MM.1S (cell line): Measurements from ENCODE around the gene WDSUB1.

Experiments
- DNase-seq: peaks from one replicate; pipeline ENCODE4 v3.0.0-alpha.2; 2015
- H2AFZ ChIP-seq: fragments of 300-600 bp; sonication (generic); 2 replicates; pipeline ENCODE4 v1.6.0; 2016; ENCODE audit warnings: antibody characterized with exemption, low read length
- H3F3A ChIP-seq: fragments of 300-600 bp; sonication (generic); 2 replicates; pipeline ENCODE4 v1.6.1; 2016; ENCODE audit warnings: mild to moderate bottlenecking, antibody characterized with exemption, low read length, moderate library complexity, mixed read lengths; ENCODE audit not compliant: insufficient read depth
- H3K27ac ChIP-seq: fragments of 300-600 bp; sonication (generic); 2 replicates; pipeline ENCODE4 v1.5.1; 2016; ENCODE audit warnings: mild to moderate bottlenecking, low read length
- H3K27me3 ChIP-seq: fragments of 300-600 bp; sonication (generic); replicated peaks from 2 replicates; pipeline ENCODE4 v1.6.0; 2016; ENCODE audit warnings: low read length; ENCODE audit not compliant: insufficient read depth
- H3K36me3 ChIP-seq: fragments of 300-600 bp; sonication (generic); replicated peaks from 2 replicates; pipeline ENCODE4 v1.6.1; 2016; ENCODE audit warnings: mild to moderate bottlenecking, low read length, mixed read lengths; ENCODE audit not compliant: insufficient read depth
- H3K4me1 ChIP-seq: fragments of 300-600 bp; sonication (generic); 2 replicates; pipeline ENCODE4 v1.6.1; 2016; ENCODE audit warnings: low read length, mixed read lengths
- H3K4me2 ChIP-seq: fragments of 300-600 bp; sonication (generic); 2 replicates; pipeline ENCODE4 v1.6.0; 2016; ENCODE audit warnings: low read depth, low read length
- H3K4me3 ChIP-seq: fragments of 300-600 bp; sonication (generic); 2 replicates; pipeline ENCODE4 v1.5.1; 2016; ENCODE audit warnings: low read length, mixed read lengths
- H3K79me2 ChIP-seq: fragments of 300-600 bp; sonication (generic); 2 replicates; pipeline ENCODE4 v1.6.1; 2016; ENCODE audit warnings: mixed run types, low read length, mixed read lengths
- H3K9ac ChIP-seq: fragments of 300-600 bp; sonication (generic); 2 replicates; pipeline ENCODE4 v1.6.1; 2016; ENCODE audit warnings: low read length, mixed read lengths
- H3K9me2 ChIP-seq: fragments of 300-600 bp; sonication (generic); replicated peaks from 2 replicates; pipeline ENCODE4 v1.6.1; 2016; ENCODE audit warnings: mild to moderate bottlenecking, low read length, mixed read lengths; ENCODE audit not compliant: insufficient read depth
- H3K9me3 ChIP-seq: fragments of 300-600 bp; sonication (generic); replicated peaks from 2 replicates; pipeline ENCODE4 v1.6.1; 2016; ENCODE audit warnings: mild to moderate bottlenecking, low read length, mixed read lengths; ENCODE audit not compliant: insufficient read depth
- H4K20me1 ChIP-seq: fragments of 300-600 bp; sonication (generic); 2 replicates; pipeline ENCODE4 v1.6.1; 2016; ENCODE audit warnings: mild to moderate bottlenecking, low read length, moderate library complexity, mixed read lengths; ENCODE audit not compliant: insufficient read depth
- CTCF ChIP-seq: fragments of 300-600 bp; sonication (generic); IDR thresholded peaks from 2 replicates; pipeline ENCODE4 v1.5.1; 2016; ENCODE audit warnings: antibody characterized with exemption, low read length, mixed read lengths
- EZH2 ChIP-seq: fragments of 300-600 bp; sonication (generic); optimal IDR thresholded peaks from 2 replicates; pipeline ENCODE3; 2017; ENCODE audit warnings: low read depth, mild to moderate bottlenecking, antibody characterized with exemption, low read length, mixed read lengths
- EZH2phosphoT487 ChIP-seq: fragments of 300-600 bp; sonication (generic); IDR thresholded peaks from 2 replicates; pipeline ENCODE4 v1.6.1; 2018; ENCODE audit warnings: antibody characterized with exemption, low read length

The WDSUB1 gene

GRCh38 chr2:159262226-159262625 is 24.3 kb downstream of the WDSUB1 start:
- Histone ChIP-seq H3K4me1 (no peaks in the 10 kb centered on the region), H3K36me3 (no peaks in the 10 kb centered on the region), H3K9me3 (no peaks in the 10 kb centered on the region), H3K9me2 (no peaks in the 10 kb centered on the region), H3K27ac (no peak overlapping the region), H3K9ac (no peak overlapping the region), H3K4me3 (no peak overlapping the region), H3K27me3 (no peaks in the 10 kb centered on the region), H2AFZ (no peak overlapping the region), H3F3A (no peaks in the 10 kb centered on the region), H3K79me2 (no peaks in the 10 kb centered on the region), H4K20me1 (no peaks in the 10 kb centered on the region), H3K4me2 (no peak overlapping the region)
- no peak for DNase-seq
- TF ChIP-seq CTCF (no peak), EZH2 (no peak), EZH2phosphoT487 (no peak)

- H3K79me2 ChIP-seq = no peaks in the 10 kb centered on the region
- H3K9me3 ChIP-seq = no peaks in the 10 kb centered on the region
- TF ChIP-seq EZH2 (no peak), EZH2phosphoT487 (no peak), CTCF (no peak)
- H3K4me3 ChIP-seq = no peak overlapping the region
- no peaks in the 10 kb centered on the region for H3F3A ChIP-seq
- H3K9me2 ChIP-seq = no peaks in the 10 kb centered on the region
- no peak overlapping the region for H2AFZ ChIP-seq
- DNase-seq = no peak
- no peak overlapping the region for H3K9ac ChIP-seq
- H3K4me2 ChIP-seq = no peak overlapping the region
- no peaks in the 10 kb centered on the region for H3K27me3 ChIP-seq
- no peaks in the 10 kb centered on the region for H3K4me1 ChIP-seq
- H3K27ac ChIP-seq = no peak overlapping the region
- no peaks in the 10 kb centered on the region for H4K20me1 ChIP-seq
- H3K36me3 ChIP-seq = no peaks in the 10 kb centered on the region
Measured at GRCh38 chr2:159256159-159256558, 30.3 kb downstream of the WDSUB1 start.

- no peak overlapping the region for H3K4me2 ChIP-seq
- H3K9me2 ChIP-seq = no peaks in the 10 kb centered on the region
- no peak overlapping the region for H2AFZ ChIP-seq
- no peaks in the 10 kb centered on the region for H3K9me3 ChIP-seq
- H3K4me1 ChIP-seq = no peaks in the 10 kb centered on the region
- no peak overlapping the region for H3K4me3 ChIP-seq
- no peak for TF ChIP-seq EZH2
- no peak for TF ChIP-seq EZH2phosphoT487
- no peak for TF ChIP-seq CTCF
- H3K27ac ChIP-seq = no peak overlapping the region
- no peaks in the 10 kb centered on the region for H3K79me2 ChIP-seq
- H3K36me3 ChIP-seq = no peaks in the 10 kb centered on the region
- no peak overlapping the region for H3K9ac ChIP-seq
- no peaks in the 10 kb centered on the region for H3F3A ChIP-seq
- no peaks in the 10 kb centered on the region for H3K27me3 ChIP-seq
- no peaks in the 10 kb centered on the region for H4K20me1 ChIP-seq
- no peak for DNase-seq
Measured at GRCh38 chr2:159252905-159253304, 33.6 kb downstream of the WDSUB1 start.
